SK-N-SH treated with all-trans-retinoic acid at 6 μM for 48 hours (cell line): ENCODE results near the gene LMO7.

Source experiments
- ATAC-seq: fragments of 200-7000 bp; cut with Tn5 transposase; 3 replicates; pipeline ENCODE4 v1.9.1; 2020; ENCODE audit warnings: mild to moderate bottlenecking, moderate library complexity
- BACH2 ChIP-seq: fragments of 250-450 bp; sonication (Bioruptor Pico); IDR thresholded peaks from 2 replicates; pipeline ENCODE4 v1.9.0; 2021; ENCODE audit warnings: mild to moderate bottlenecking, borderline replicate concordance
- CSDC2 ChIP-seq: fragments of 250-450 bp; sonication (Bioruptor Pico); IDR thresholded peaks from 2 replicates; pipeline ENCODE4 v1.5.0; 2020; ENCODE audit warnings: mild to moderate bottlenecking, moderate library complexity
- ESRRG ChIP-seq: fragments of 250-450 bp; sonication (Bioruptor Pico); IDR thresholded peaks from 2 replicates; pipeline ENCODE4 v1.6.1; 2021; ENCODE audit warnings: mild to moderate bottlenecking
- GLIS3 ChIP-seq: fragments of 250-450 bp; sonication (Bioruptor Pico); IDR thresholded peaks from 2 replicates; pipeline ENCODE4 v1.5.0; 2020; ENCODE audit warnings: mild to moderate bottlenecking, moderate library complexity
- ISL1 ChIP-seq: fragments of 250-450 bp; sonication (Bioruptor Pico); IDR thresholded peaks from 2 replicates; pipeline ENCODE4 v2.1.2; 2022; ENCODE audit warnings: mild to moderate bottlenecking, moderate library complexity
- OSR1 ChIP-seq: fragments of 250-450 bp; sonication (Bioruptor Pico); IDR thresholded peaks from 2 replicates; pipeline ENCODE4 v1.8.0; 2022; ENCODE audit warnings: moderate library complexity, mild to moderate bottlenecking, inconsistent platforms
- PPARA ChIP-seq: fragments of 250-450 bp; sonication (Bioruptor Pico); IDR thresholded peaks from 2 replicates; pipeline ENCODE4 v1.5.0; 2020; ENCODE audit warnings: mild to moderate bottlenecking, borderline replicate concordance
- RARB ChIP-seq: fragments of 250-450 bp; sonication (Bioruptor Pico); IDR thresholded peaks from 2 replicates; pipeline ENCODE4 v1.8.0; 2021; ENCODE audit warnings: mild to moderate bottlenecking, moderate library complexity
- SNAI2 ChIP-seq: fragments of 250-450 bp; sonication (Bioruptor Pico); IDR thresholded peaks from 2 replicates; pipeline ENCODE4 v1.5.0; 2020; ENCODE audit warnings: mild to moderate bottlenecking, moderate library complexity
- TOX ChIP-seq: fragments of 250-450 bp; sonication (Bioruptor Pico); IDR thresholded peaks from 2 replicates; pipeline ENCODE4 v1.8.0; 2021; ENCODE audit warnings: mild to moderate bottlenecking, moderate library complexity, borderline replicate concordance
- ZC3H10 ChIP-seq: fragments of 250-450 bp; sonication (Bioruptor Pico); IDR thresholded peaks from 2 replicates; pipeline ENCODE4 v1.5.1; 2021; ENCODE audit warnings: mild to moderate bottlenecking, moderate library complexity
- ZFP30 ChIP-seq: fragments of 450-650 bp; formaldehyde crosslinking; IDR thresholded peaks from 2 replicates; pipeline ENCODE4 v1.5.0; 2022; ENCODE audit warnings: mild to moderate bottlenecking, moderate library complexity
- ZNF565 ChIP-seq: fragments of 450-650 bp; formaldehyde crosslinking; conservative IDR thresholded peaks from 2 replicates; pipeline ENCODE4 v1.5.0; 2020; ENCODE audit warnings: low read depth, mild to moderate bottlenecking, moderate library complexity
- ZNF70 ChIP-seq: fragments of 450-650 bp; formaldehyde crosslinking; IDR thresholded peaks from 2 replicates; pipeline ENCODE4 v1.5.0; 2020; ENCODE audit warnings: mild to moderate bottlenecking, moderate library complexity
- TF ChIP-seq, protein P1 (sequence below): fragments of 250-450 bp; sonication (Bioruptor Pico); IDR thresholded peaks from 2 replicates; pipeline ENCODE4 v1.5.1; 2020; ENCODE audit warnings: low read depth, mild to moderate bottlenecking, moderate library complexity
- TF ChIP-seq, protein P2 (sequence below): fragments of 250-450 bp; sonication (Bioruptor Pico); IDR thresholded peaks from 2 replicates; pipeline ENCODE4 v1.8.0; 2021; ENCODE audit warnings: low read depth, mild to moderate bottlenecking, moderate library complexity, borderline replicate concordance
- TF ChIP-seq, protein P3 (sequence below): fragments of 250-450 bp; sonication (Bioruptor Pico); IDR thresholded peaks from 2 replicates; pipeline ENCODE4 v1.5.1; 2021; ENCODE audit warnings: mild to moderate bottlenecking, moderate library complexity
- TF ChIP-seq, protein P4 (sequence below): fragments of 250-450 bp; sonication (Bioruptor Pico); IDR thresholded peaks from 2 replicates; pipeline ENCODE4 v1.8.0; 2020; ENCODE audit warnings: mild to moderate bottlenecking, moderate library complexity, borderline replicate concordance

LMO7 gene

DNA sequence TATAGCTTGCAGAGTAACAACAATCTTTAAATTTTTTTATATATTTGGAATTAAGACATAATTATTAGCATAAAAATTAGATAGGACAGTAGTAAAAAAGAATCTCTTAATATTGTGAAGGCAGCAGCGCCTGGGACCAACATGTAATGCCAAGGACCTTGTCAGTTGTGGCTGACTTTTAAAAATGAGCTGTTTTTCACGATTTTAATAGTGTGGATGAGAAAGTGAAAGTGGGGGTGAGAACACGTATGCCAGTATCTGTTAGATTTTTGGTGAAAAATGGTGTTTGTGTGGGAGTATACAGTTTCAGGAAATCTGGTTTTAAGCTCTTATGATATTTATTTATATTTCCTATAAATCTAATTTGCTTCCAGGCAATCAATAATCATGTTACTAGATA is 125.2 kb downstream of the LMO7 start:
- ATAC-seq = no peak
- TF ChIP-seq ZC3H10 (no peak), GLIS3 (CRISPR knock-in tag) (no peak), OSR1 (CRISPR knock-in tag) (no peak), RARB (CRISPR knock-in tag) (no peak), CSDC2 (CRISPR knock-in tag) (no peak), ESRRG (CRISPR knock-in tag) (no peak), TOX (no peak), ZNF565 (CRISPR knock-in tag) (no peak)
- TF ChIP-seq, protein P1, sequence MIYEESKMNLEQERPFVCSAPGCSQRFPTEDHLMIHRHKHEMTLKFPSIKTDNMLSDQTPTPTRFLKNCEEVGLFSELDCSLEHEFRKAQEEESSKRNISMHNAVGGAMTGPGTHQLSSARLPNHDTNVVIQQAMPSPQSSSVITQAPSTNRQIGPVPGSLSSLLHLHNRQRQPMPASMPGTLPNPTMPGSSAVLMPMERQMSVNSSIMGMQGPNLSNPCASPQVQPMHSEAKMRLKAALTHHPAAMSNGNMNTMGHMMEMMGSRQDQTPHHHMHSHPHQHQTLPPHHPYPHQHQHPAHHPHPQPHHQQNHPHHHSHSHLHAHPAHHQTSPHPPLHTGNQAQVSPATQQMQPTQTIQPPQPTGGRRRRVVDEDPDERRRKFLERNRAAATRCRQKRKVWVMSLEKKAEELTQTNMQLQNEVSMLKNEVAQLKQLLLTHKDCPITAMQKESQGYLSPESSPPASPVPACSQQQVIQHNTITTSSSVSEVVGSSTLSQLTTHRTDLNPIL (CRISPR knock-in tag) = no peak

DNA sequence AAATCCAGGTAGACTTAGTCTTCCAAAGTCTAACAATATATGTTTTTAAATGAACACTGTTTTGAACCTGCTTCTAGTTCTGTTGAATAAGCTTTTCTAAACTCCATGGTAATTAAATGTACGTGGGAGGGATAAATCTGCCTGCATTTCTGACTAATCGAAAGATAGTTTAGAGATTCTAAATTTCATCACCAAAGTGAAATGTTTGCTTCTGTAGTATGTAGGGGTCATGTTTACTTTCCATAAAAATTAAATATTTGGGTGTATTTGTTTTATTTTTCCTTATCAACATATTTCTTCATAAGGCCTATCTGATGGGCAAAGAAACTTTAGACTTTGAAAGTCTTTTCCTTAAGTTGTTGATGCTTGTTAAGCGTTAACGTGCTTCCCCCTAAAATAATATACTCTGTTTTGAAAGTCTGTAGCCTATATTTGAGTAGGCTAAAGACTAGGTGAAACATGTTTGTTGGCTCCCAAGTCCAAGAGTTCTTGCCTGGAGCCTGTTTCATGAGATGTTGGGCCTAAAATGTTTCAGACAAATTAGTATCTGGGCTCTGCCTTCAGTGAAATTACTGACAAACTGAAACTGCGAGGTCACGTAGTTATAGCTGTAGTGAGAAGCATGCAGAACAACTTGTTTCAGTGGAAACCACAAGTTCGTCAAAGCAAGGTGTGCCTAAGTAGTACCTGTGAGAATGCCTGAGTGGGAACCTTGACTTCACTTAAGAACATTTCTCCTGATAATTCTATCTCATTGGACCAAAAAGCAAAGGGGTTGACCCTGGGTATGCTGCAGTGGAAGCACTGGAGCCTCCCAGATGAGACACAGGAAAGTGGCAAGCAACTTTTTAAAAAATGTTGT is 126.2 kb downstream of the LMO7 start:
- ATAC-seq = no peak
- TF ChIP-seq BACH2 (CRISPR knock-in tag) = no peak

DNA sequence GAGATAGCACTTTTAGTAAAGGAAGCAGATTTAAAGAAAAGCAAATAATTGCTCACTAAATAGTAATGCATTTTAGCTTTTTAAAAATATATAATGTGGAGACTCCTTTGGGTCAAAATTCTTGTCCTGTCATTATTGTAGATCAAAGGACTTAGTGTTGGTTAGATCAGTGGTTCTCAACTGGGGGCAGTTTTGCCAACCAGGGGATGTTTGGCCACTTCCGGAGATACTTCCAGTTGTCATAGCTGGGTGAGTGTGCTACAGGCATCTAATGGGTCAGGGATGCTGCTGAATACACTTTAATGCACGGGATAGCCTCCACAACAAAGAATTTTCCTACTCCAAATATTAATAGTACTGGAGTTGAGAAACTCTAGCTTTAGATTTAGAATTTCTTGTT is 126.8 kb downstream of the LMO7 start:
- no peak for ATAC-seq
- TF ChIP-seq ISL1 (CRISPR knock-in tag) = no peak
- no peak for TF ChIP-seq ESRRG (CRISPR knock-in tag)
- TF ChIP-seq, protein P2, sequence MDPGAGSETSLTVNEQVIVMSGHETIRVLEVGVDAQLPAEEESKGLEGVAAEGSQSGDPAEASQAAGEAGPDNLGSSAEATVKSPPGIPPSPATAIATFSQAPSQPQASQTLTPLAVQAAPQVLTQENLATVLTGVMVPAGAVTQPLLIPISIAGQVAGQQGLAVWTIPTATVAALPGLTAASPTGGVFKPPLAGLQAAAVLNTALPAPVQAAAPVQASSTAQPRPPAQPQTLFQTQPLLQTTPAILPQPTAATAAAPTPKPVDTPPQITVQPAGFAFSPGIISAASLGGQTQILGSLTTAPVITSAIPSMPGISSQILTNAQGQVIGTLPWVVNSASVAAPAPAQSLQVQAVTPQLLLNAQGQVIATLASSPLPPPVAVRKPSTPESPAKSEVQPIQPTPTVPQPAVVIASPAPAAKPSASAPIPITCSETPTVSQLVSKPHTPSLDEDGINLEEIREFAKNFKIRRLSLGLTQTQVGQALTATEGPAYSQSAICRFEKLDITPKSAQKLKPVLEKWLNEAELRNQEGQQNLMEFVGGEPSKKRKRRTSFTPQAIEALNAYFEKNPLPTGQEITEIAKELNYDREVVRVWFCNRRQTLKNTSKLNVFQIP (CRISPR knock-in tag) = no peak
- no peak for TF ChIP-seq ZNF70 (CRISPR knock-in tag)
- TF ChIP-seq, protein P3, sequence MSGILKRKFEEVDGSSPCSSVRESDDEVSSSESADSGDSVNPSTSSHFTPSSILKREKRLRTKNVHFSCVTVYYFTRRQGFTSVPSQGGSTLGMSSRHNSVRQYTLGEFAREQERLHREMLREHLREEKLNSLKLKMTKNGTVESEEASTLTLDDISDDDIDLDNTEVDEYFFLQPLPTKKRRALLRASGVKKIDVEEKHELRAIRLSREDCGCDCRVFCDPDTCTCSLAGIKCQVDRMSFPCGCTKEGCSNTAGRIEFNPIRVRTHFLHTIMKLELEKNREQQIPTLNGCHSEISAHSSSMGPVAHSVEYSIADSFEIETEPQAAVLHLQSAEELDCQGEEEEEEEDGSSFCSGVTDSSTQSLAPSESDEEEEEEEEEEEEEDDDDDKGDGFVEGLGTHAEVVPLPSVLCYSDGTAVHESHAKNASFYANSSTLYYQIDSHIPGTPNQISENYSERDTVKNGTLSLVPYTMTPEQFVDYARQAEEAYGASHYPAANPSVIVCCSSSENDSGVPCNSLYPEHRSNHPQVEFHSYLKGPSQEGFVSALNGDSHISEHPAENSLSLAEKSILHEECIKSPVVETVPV (CRISPR knock-in tag) = no peak
- TF ChIP-seq SNAI2 (CRISPR knock-in tag) = no peak
- TF ChIP-seq, protein P4, sequence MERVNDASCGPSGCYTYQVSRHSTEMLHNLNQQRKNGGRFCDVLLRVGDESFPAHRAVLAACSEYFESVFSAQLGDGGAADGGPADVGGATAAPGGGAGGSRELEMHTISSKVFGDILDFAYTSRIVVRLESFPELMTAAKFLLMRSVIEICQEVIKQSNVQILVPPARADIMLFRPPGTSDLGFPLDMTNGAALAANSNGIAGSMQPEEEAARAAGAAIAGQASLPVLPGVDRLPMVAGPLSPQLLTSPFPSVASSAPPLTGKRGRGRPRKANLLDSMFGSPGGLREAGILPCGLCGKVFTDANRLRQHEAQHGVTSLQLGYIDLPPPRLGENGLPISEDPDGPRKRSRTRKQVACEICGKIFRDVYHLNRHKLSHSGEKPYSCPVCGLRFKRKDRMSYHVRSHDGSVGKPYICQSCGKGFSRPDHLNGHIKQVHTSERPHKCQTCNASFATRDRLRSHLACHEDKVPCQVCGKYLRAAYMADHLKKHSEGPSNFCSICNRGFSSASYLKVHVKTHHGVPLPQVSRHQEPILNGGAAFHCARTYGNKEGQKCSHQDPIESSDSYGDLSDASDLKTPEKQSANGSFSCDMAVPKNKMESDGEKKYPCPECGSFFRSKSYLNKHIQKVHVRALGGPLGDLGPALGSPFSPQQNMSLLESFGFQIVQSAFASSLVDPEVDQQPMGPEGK (CRISPR knock-in tag) = no peak
- TF ChIP-seq, protein P1 (CRISPR knock-in tag) = no peak
- TF ChIP-seq, all 23 proteins: peak for 0

DNA sequence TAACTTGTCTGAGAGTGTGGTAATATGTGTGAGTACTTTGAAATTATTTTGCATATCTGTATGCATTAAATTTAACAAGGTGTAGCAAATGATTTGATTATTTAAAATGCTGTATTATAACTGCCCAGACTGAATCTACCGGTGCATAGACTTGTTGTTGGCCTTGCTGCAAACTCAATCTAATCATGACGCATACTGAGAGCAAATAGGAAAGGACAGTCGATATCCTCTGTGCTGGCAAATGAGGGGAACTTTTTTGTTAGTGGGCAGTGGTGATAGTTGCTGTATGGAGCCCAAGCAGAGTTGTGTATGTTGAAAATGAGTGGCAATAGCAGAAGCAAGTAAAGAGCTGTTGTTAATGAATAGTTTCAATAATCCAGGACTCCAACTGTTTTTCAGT is 127.4 kb downstream of the LMO7 start:
- ATAC-seq = no peak
- TF ChIP-seq ZC3H10 (no peak), ISL1 (CRISPR knock-in tag) (no peak), CSDC2 (CRISPR knock-in tag) (no peak), BACH2 (CRISPR knock-in tag) (no peak), ZFP30 (CRISPR knock-in tag) (no peak), PPARA (no peak)
